Choroid plexus epithelial cell (primary cell): ENCODE measurements around the gene ASL.
"Not testable (repeated sequence)": the region's sequence is repeated elsewhere in the genome, so short reads cannot be mapped to it uniquely, and the experiment has no call there.

Experiments used
- DNase-seq: peaks from one replicate; pipeline ENCODE4 v3.0.0-alpha.2; 2010; ENCODE audit warnings: low read depth
- H3K4me3 ChIP-seq: 2 replicates; pipeline ENCODE4 v1.5.1; 2011; ENCODE audit warnings: low read depth, mild to moderate bottlenecking, control low read depth, low read length, moderate library complexity
- CTCF ChIP-seq: conservative IDR thresholded peaks from 2 replicates; pipeline ENCODE4 v1.5.1; 2011; ENCODE audit warnings: low read depth, mild to moderate bottlenecking, control low read depth, inconsistent platforms, low read length, moderate library complexity

Gene ASL

GRCh38 chr7:66043681-66044497, 31.7 kb upstream of the ASL start:
- DNase-seq = peak; percentile 33
- peak overlapping the region; percentile 61 for H3K4me3 ChIP-seq
- TF ChIP-seq CTCF = no peak

- peak overlapping the region; percentile 61 for H3K4me3 ChIP-seq
- DNase-seq = not testable (repeated sequence)
These were observed 31.1 kb upstream of the ASL start for GRCh38 chr7:66044498-66044854.

- peak; percentile 92 for DNase-seq
- no peak for TF ChIP-seq CTCF
- H3K4me3 ChIP-seq = no peak overlapping the region
These were observed 28.2 kb upstream of the ASL start for GRCh38 chr7:66047426-66047825.

GRCh38 chr7:66049886-66050285, 25.7 kb upstream of the ASL start:
- DNase-seq = not testable (repeated sequence)
- TF ChIP-seq CTCF = peak; percentile 7

GRCh38 chr7:66050337-66050957, 25.2 kb upstream of the ASL start:
- DNase-seq = no peak
- TF ChIP-seq CTCF = no peak
- no peak overlapping the region for H3K4me3 ChIP-seq

More at GRCh38 chr7:66049886-66050285, 25.7 kb upstream of the ASL start:
- H3K4me3 ChIP-seq = not testable (repeated sequence)

GRCh38 chr7:66050990-66051448, 24.6 kb upstream of the ASL start:
- TF ChIP-seq CTCF = no peak
- DNase-seq = peak; percentile 94
- no peak overlapping the region for H3K4me3 ChIP-seq

GRCh38 chr7:66052447-66052846, 23.2 kb upstream of the ASL start:
- no peak overlapping the region for H3K4me3 ChIP-seq
- no peak for TF ChIP-seq CTCF
- no peak for DNase-seq
